ENCODE results near the gene POC1B.

The POC1B gene

GRCh38 chr12:89379839-89380467 lies 145.9 kb downstream of the POC1B start:
- DNase-seq, result no peak

GRCh38 chr12:89379148-89379838 lies 146.6 kb downstream of the POC1B start:
- no peak for DNase-seq

DNA sequence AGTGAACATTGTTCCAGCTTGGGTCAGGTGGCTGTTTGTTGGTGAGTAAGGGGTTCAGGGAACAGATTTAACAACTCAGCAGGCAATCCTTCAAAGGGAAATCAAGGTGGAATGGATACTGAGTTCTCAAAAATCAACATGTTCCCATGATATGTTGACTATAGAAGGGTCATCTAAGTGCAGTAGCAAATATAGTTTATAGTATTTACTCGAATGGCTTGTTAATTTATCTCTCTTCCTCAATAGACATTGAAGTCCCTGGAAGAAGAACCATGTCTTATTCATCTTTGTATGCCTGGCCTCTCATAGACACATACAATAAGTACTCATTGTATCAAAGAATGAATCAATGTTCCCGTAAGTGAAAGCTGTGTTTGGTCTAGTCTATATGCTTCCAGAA lies 149.0 kb downstream of the POC1B start:
- DNase-seq, result no peak

DNA sequence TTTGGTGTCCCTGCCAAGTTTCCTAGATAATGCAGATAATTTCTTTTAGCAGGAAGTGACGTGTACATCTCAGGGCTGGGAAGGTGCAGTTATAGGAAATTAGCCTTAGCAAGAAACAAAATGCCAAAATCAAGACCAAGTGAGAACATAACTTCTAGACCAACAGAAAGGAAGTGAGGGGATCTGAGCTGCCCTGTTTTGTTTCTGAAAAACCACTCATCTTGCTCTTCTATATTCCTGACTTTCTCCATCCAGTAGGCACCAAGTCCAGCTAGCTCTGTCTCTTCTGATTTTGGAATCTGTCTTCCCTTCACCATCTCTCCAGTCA lies 149.7 kb downstream of the POC1B start:
- DNase-seq, result no peak

- DNase-seq, result no peak
Observed at GRCh38 chr12:89373763-89374572, 151.9 kb downstream of the POC1B start.

DNA sequence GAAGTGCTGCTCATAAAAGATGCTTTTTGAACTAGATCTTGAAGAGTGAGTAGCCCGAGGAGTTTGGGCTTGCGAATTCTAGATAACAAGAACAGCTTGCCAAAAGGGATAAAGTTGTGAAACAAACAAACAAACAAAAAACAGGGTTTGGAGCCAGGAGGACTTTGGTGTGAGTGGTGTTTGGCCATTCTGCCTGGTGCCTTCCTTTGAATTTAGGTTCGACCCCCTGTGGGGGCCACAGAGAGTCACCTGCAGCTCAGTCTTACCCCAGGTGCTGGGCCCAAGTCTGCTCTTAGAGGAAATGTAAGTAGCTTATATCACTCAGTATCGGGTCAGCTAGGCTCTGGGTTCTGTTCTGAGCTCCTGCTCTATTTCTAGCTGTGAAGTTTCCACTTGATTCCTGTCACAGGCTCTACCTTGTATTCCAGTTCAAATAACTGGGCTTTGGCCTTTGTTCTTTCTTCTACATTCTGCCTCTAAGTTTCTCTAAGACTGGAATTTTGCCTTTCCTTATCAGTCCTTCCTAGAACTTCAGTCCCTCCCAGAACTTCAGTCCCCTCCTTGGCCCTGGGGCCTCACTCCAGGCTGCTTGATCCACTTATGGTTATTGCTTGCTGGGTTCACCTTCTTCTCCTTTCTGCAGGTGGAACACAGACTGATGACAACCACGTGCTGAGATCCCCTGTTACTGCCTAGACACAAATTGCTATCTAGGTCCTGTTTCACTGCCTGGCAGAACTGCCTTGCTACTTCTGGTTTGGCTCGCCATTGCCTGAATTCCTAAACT lies 153.1 kb downstream of the POC1B start:
- no peak for DNase-seq

DNA sequence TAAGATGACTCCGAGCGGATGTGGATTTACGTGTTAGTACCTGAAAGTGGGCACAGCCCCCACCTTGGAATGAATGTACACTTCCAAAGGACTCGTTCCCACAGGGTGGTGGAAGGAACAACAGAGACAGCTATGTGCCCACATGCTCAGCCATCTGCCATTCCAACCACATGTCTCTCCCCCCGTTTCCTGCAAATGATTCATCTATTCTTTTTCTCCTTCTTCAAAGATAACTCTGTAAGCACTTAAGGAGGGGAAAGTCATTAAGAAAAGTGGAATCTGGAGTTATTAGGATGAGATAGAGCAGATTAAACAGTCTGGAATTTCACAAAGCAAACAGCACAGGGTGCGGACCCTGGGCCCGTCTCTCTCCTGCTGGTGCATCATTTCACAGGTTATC lies 155.0 kb downstream of the POC1B start:
- no peak for DNase-seq

DNA sequence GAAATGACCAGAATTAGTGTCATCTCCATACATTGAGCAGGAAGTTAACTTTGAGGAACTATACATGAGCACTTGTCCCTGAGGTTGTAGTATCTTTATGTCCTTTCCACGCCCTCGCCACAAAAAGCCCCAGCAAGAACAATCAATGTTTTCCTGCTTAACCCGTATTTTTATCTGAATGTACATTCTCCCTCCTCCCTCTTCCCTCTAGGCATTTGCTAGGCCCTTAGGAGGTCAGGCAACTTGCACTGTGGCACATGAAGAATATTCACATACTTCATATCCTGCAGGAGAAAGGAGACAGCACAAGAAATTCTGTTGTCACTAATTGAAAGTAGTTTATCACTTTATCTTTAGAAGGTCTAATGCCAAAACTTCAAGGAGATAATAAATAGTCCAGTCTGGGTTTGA lies 155.4 kb downstream of the POC1B start:
- DNase-seq, result no peak
